ENCODE results near the gene RHD. TPM values are rescaled to one million over a fixed set of nuclear protein-coding genes. Genes with fewer than 3 reads are reported as not detected.
"Not testable (repeated sequence)": the region's sequence is repeated elsewhere in the genome, so short reads cannot be mapped to it uniquely, and the experiment has no call there.

The RHD gene
- total RNA-seq, 4 donors from 2014 or later: 0.40 TPM; not detected in 3

GRCh38 chr1:25232866-25233784 is 39.2 kb upstream of the RHD start:
- peaks cover 0 to 31% of the 10 kb centered on the region in 2 donors for H3K36me3 ChIP-seq
- DNase-seq (peak; percentile 88 to 91), ATAC-seq (peak; percentile 76 to 80)
- TF ChIP-seq CTCF (IDR thresholded peaks at IDR 0.05 in 4 of 5, conservative IDR thresholded peaks at IDR 0.05 in 1 of 5): no peak
- peak in 1 of 2 donors; percentile 37 for TF ChIP-seq POLR2A (IDR thresholded peaks at IDR 0.05)
- H3K9me3 ChIP-seq: no peaks in the 10 kb centered on the region
- H3K27me3 ChIP-seq: no peaks in the 10 kb centered on the region
- intact Hi-C loops (cut with DNase I; ENCODE audit: low total_unique reads): loop anchor here (1.0 to 10.0 kb wide), 4 partner anchors 14 to 591 kb away; partner anchors contain the start of genes RSRP1, SELENON, SRRM1 and TMEM50A
- in situ Hi-C loops (cut with MboI; ENCODE audit: low sequenced_read_pairs in 4 of 4): no loop called here
- H3K4me3 ChIP-seq: peak overlapping the region; percentile 61 to 89 (median 78)
- peak overlapping the region; percentile 86 to 97 (median 92) for H3K27ac ChIP-seq
- H3K4me1 ChIP-seq: peaks cover 39 to 52% of the 10 kb centered on the region in 2 donors

GRCh38 chr1:25235411-25235810 is 36.9 kb upstream of the RHD start:
- not testable (repeated sequence) for ATAC-seq, DNase-seq, H3K36me3 ChIP-seq, H3K9me3 ChIP-seq, H3K4me3 ChIP-seq, H3K27me3 ChIP-seq
- H3K4me1 ChIP-seq: peaks cover 49 to 64% of the 10 kb centered on the region in 2 donors
- H3K27ac ChIP-seq: peak overlapping the region; percentile 86 to 97 (median 92)
- in situ Hi-C loops (cut with MboI; ENCODE audit: low sequenced_read_pairs in 4 of 4) (loop anchor here in 1 of 4 donors (5.0 kb wide), 1 partner anchor 107 kb away; no protein-coding TSS in a partner anchor), intact Hi-C loops (cut with DNase I; ENCODE audit: low total_unique reads) (loop anchor here (10.0 kb wide), 1 partner anchor 569 kb away; the partner anchor contains the start of gene SELENON)

DNA sequence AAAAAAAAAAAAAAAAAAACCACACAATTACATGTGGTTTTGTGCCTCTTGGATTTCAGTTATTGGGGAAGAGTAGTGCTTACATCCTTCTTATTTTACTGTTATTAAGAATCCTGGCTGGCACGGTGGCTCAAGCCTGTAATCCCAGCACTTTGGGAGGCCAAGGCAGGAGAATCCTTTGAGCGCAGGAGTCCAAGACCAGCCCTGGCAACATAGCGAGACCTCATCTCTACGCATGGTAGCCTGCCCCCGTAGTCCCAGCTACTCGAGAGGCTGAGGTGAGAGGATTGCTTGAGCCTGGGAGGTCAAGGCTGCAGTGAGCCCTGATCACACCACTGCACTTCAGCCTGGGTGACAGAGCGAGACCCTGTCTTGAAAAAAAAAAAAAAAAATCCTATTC is 36.0 kb upstream of the RHD start:
- intact Hi-C loops (cut with DNase I; ENCODE audit: low total_unique reads): loop anchor here (10.0 kb wide), 1 partner anchor 569 kb away; the partner anchor contains the start of gene SELENON
- in situ Hi-C loops (cut with MboI; ENCODE audit: low sequenced_read_pairs in 4 of 4): loop anchor here in 1 of 4 donors (5.0 kb wide), 1 partner anchor 106 kb away; no protein-coding TSS in a partner anchor
- not testable (repeated sequence) for H3K27me3 ChIP-seq, H3K36me3 ChIP-seq, DNase-seq, H3K9me3 ChIP-seq, ATAC-seq, H3K4me3 ChIP-seq
- H3K27ac ChIP-seq: peak overlapping the region; percentile 88 to 97 (median 92)
- peaks cover 52 to 65% of the 10 kb centered on the region in 2 donors for H3K4me1 ChIP-seq

- intact Hi-C loops (cut with DNase I; ENCODE audit: low total_unique reads): loop anchor here (10.0 kb wide), 1 partner anchor 567 kb away; the partner anchor contains the start of gene SELENON
Measured at GRCh38 chr1:25238046-25238445, 34.3 kb upstream of the RHD start.

More at GRCh38 chr1:25238046-25238445, 34.3 kb upstream of the RHD start:
- no peak for TF ChIP-seq POLR2A (IDR thresholded peaks at IDR 0.05)
- no peak for TF ChIP-seq CTCF (IDR thresholded peaks at IDR 0.05 in 4 of 5, conservative IDR thresholded peaks at IDR 0.05 in 1 of 5)
- Histone ChIP-seq H3K4me1 (peaks cover 47 to 59% of the 10 kb centered on the region in 2 donors), H3K4me3 (no peak overlapping the region), H3K36me3 (peaks cover 0 to 23% of the 10 kb centered on the region in 2 donors), H3K9me3 (no peaks in the 10 kb centered on the region), H3K27ac (peak overlapping the region; percentile 88 to 97 (median 92)), H3K27me3 (no peaks in the 10 kb centered on the region)
- DNase-seq (no peak), ATAC-seq (no peak)
- in situ Hi-C loops (cut with MboI; ENCODE audit: low sequenced_read_pairs in 4 of 4): loop anchor here in 1 of 4 donors (5.0 kb wide), 1 partner anchor 104 kb away; no protein-coding TSS in a partner anchor

Measured in gastrocnemius medialis (tissue), 4 donors.